ENCODE measurements around the gene ZDHHC1. TPM values are rescaled to one million over a fixed set of nuclear protein-coding genes. Genes with fewer than 3 reads are reported as not detected.
"Not testable (repeated sequence)": the region's sequence is repeated elsewhere in the genome, so short reads cannot be mapped to it uniquely, and the experiment has no call there.

The ZDHHC1 gene
- total RNA-seq, 1 donor from 2014 or later = 6.3 TPM

DNA sequence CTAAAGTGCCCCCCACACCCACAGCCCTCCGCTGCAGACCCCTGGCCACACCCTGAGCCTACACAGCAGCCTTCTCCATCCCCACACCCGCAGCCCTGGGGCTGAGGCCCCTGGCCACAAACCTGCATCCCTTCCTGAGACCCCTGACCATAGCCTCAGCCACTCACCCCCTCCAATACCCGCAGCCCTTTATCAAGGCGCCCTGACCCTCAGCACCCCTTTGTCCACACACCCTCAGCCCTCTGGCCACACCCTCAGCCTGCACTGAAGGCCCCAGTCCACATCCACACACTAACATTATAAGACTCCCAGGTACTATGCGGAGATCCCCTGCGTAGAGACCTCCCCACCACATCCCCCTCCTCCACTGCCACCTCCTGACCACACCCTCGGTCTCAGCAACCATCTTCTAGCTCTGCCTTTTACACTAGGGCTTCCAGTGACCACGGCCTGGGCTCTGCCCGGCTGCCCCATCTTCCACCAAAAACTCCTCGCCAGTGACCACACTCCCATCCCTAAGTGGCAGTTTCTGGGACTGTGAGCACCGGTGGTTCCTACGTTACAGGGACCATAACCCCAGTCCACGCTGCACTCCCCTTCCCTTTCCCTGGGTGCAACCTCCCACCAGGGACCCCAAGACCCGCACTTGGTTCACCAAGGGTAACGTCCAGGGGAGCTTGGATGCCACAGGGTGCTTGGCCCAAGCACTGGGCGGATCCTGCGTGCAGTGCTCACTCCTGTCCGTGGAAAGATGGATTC is 23.8 kb downstream of the ZDHHC1 start:
- DNase-seq = no peak

DNA sequence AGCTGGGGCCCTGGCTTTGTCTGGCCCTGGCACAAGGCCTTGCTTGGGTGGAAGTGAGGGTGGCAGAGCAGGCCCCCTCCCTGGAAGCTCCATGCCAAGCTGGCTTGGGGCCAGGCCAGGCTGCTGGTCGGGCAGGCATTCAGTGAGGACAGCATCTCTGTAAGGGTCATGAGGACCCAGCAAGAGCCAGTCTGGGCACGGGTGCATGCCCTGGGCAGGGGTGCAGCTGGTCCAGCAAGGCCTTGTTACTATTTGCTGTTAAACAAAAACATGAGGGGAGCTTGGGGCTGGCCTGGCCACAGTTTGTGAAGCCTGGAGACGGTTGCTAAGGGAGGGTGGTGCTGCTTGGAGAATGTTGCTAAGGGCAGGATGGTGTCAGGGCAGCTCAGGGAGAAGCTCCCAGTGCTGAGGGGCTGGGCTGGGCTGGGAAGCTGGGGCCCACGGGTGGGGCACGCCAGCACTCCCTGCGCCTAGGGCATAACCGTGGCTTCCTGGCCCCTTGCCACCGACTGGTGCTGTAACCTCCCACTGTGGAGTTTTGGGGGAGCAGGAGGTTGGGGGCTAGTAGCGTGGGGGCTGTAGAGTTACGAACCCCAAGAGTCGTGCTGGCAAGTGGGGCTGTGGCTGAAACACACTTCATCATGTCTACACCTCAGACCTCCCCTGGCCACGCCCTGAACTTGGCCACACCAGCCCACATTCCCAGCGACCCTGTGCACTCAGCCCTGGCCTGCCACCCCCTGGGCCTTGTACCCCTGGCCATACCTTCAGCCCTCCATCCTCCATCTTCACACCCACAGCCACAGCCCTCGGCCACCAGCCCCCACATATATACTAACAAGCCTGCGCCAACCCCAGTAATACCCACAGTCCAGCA is 24.6 kb downstream of the ZDHHC1 start:
- no peak for DNase-seq

DNA sequence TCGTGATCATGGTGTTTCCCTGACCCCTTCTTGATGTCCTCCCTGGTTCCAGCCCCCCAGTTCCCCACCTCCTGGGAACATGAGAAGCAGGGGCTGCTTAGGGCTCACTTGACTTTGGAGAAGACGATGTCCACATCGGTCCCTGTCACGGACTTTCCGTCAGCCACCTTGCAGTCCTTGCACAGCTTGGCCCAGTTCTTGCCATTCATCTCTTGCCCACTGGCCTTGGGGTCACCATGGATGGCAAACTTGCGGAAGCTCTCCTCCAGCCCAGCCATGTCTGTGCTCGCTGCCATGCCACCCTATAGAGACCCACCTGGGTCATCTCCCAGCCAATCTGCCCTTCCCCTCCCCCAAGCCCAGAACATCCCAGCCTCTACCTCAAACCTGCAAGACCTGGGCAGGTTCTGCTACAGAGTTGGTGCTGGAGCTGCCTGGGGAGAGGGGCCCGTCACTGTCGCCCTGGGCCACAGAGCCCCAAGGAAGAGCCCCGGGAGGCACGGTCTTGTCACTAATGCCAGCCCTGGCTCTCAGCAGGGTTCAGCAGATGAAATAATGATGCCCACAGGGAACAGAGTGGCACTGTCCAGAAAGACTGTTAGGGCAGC is 25.4 kb downstream of the ZDHHC1 start:
- no peak for DNase-seq

DNA sequence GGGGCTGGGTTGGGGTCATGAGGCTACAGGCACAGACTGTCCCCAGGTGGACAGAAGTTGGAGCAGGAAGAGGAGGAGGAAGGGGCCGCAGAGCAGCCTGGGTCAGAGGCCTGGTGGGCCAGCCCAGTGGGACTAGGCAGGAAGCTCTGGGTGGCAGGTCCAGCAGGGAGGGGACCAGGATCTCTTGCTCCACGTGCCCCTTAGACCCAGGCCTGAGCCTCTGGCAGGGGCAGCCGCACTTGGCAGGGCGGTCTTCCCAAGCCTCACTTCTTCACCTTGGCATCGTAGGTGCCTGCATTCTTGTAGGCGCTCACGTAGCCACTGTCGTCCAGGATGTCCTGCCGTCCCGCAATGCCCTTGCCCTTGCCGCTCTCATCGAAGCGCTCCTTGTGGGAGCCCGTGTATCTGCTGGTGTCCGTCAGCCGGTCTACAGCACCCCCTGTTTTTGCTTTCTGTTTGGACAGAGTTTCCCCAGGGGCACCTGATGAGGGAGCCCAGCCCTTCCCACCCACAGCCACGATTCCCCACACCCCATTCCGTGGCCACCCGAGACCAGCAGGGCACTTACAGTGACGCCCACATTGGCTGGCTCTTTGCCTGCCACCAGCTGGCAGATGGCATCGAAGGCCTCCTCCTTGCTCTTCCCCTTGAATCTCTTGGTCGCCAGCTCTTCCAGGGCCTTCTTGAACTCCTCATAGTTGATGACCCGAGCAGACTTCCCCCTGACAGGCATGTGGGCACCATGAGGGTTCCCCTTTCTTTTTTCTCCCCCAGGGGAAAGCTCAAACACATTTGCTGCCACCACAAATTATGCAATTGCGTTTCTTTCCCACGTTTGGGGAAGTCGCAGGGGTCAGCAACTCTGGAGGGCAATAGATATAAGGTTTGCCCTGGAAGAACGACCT is 26.1 kb downstream of the ZDHHC1 start:
- no peak for DNase-seq

DNA sequence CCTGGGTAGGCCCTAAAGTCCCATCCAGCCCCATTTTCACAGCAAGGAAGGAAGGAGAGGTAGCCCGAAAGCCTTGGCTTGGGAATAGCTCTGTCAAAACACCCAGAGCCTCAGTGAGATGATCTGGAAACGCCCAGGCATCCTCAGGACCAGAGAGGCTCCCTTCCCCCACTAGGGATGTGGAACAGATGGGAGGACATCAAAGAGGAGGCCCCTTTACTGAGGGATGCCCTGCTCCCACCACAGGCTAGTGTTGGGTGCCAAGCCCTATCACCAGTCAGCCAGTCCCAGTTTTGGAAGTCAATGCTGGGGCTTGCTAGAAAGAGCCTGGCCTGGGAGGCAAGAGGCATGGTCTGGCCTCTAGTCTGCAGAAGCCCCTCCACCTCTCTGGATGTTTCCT is 27.7 kb downstream of the ZDHHC1 start:
- no peak for DNase-seq

DNA sequence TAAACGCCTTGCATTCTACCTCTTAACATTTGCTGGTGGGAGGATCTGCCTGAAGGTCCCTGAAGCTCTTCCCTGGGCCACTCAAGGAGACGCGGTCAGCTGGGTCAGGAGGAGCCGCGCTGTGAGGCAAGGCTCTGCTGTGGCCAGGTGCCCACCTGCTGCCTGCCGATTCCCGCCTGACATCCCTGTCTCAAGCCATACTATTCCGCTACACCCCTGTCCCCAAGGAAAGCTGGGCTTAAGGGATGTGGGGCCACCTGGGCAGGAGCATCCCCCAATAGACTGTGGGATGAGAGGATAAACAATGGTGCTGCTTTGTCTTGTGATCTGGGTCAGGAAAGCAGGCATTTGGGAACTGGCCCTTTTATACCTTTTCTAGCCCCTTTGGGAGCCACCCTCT is 28.1 kb downstream of the ZDHHC1 start:
- no peak for DNase-seq

DNA sequence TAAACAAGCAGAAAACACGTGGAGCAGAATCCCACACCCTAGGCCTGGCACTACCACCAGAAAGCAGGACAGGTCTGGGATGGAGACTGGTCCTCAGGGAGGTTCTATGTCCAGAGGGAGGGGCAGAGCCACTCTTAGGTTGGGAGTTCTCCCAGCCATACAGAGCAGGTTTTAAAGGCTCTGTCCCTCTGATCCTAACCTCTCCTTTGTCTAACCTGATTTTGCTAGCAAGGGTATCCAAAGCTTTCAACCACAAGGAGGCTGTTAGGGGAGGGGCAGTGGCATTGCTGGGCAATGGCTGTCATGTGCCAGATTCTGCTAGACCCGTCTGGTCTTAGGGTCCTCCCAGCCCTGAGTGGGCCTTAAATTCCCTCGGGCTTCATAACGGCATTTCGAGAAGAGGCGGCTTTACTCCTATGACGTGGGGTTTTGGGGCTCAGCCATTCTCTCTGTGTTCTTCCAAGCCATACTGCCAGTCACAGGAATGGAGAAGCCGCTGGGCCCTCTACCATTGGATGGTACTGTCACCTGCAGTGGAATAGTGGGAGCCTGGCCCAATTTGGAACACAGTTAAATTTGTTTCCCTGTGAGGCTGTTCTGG is 28.7 kb downstream of the ZDHHC1 start:
- DNase-seq = no peak

GRCh38 chr16:67386861-67387455 is 29.3 kb downstream of the ZDHHC1 start:
- no peak for DNase-seq

- peak; percentile 71 for DNase-seq
These were observed 31.3 kb downstream of the ZDHHC1 start for GRCh38 chr16:67384778-67385510.

- DNase-seq = no peak
These were observed 33.0 kb downstream of the ZDHHC1 start for GRCh38 chr16:67383284-67383683.

- no peak for DNase-seq
These were observed 37.6 kb downstream of the ZDHHC1 start for GRCh38 chr16:67378642-67379041.

DNA sequence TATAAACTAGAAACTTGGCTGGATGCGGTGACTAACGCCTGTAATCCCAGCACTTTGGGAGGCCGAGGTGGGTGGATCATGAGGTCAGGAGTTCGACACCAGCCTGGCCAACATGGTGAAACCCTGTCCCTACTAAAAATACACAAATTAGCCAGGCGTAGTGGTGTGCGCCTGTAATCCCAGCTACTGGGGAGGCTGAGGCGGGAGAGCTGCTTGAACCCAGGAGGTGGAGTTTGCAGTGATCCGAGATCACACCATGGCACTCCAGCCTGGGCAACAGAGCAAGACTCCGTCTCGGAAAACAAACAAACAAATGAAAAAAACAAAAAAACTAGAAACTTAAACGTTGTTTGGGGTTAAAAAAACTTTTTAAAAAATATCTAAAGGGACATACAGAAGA is 40.3 kb downstream of the ZDHHC1 start:
- DNase-seq = not testable (repeated sequence)

- peak; percentile 52 for DNase-seq
These were observed 43.6 kb downstream of the ZDHHC1 start for GRCh38 chr16:67372664-67373063.

DNA sequence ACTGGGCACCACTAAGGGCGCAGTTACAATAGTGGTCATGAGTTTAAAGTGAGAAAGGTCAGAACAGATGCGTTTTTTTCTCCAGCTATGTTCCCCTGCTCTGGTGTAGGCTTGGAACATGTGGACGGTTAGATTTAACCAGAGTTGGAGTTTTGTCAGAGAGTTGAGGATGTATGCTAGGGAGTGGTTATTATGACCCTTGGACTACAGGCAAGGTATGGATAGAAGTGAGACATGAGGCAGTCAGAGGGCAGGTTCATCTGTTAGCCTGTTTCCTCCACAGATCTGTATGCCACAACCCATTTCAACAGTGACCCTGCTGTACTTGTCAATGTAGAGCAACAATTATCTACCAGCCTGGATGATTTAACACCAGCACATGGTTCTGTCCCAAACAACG is 45.6 kb downstream of the ZDHHC1 start:
- DNase-seq = no peak

DNA sequence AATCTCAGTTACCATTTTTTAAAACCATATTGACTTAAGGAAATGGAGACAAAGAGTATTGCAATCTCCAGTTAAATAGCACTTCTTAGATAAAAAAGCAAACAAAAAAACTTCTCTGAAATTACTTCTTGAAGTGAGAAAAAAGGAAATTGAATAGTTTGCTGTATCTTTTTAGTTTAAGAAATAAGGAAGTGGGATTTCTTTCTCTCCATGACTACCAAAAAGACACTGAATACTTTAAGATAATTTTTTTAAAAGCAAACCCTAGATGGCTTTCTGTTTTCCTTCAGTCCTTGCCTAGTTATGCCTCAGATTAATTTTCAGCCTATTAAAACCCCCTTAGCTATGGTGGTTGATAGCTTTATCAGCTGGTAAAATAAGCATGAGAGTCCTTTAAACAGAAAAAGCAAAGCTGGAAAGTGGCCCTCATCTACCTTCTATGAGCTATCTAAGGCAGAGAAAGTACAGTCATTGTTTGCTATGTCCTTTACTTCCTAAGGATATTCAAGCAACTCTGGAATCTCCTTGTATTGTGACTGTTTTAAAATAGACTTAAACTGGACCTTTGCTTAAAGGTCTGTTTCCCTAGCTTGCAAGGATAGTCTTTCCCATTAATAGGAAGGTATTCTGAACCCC is 51.6 kb downstream of the ZDHHC1 start:
- peak; percentile 46 for DNase-seq

DNA sequence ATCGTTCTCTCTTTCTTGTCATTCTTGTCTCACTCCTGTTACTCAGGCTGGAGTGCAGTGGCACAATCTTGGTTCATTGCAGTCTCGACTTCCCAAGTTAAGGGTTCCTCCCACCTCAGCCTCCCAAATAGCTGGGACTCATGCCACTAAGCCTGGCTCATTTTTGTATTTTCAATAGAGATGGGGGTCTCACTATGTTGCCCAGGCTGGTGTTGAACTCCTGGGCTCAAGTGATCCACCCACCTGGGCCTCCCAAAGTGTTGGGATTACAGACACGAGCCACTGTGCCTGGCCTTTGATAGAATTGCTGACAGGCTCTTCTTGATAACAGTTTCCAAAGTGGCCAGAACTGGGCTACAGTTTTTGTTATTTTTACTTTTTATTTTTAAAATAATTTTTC is 55.2 kb downstream of the ZDHHC1 start:
- DNase-seq = no peak

GRCh38 chr16:67359540-67360269 is 56.6 kb downstream of the ZDHHC1 start:
- not testable (repeated sequence) for DNase-seq

- no peak for DNase-seq
These were observed 58.7 kb downstream of the ZDHHC1 start for GRCh38 chr16:67357561-67357960.

GRCh38 chr16:67356396-67356795 is 59.9 kb downstream of the ZDHHC1 start:
- DNase-seq = no peak

GRCh38 chr16:67352463-67352862 is 63.8 kb downstream of the ZDHHC1 start:
- DNase-seq = not testable (repeated sequence)
